Endodermal cell (in vitro differentiated cells): ENCODE results near the gene RNF114. TPM values are rescaled to one million over a fixed set of nuclear protein-coding genes. Genes with fewer than 3 reads are reported as not detected.

Experiments
- DNase-seq: peaks from one replicate; pipeline ENCODE4 v3.0.0-alpha.2; 2017
- H3K27ac ChIP-seq: 2 replicates; pipeline ENCODE4 v1.5.1; 2013; ENCODE audit warnings: mild to moderate bottlenecking, low read depth, low read length, moderate library complexity
- H3K27me3 ChIP-seq: 2 replicates; pipeline ENCODE4 v1.6.1; 2013; ENCODE audit warnings: mild to moderate bottlenecking, low read length, moderate library complexity; ENCODE audit not compliant: insufficient read depth, control insufficient read depth, poor library complexity, severe bottlenecking
- H3K36me3 ChIP-seq: 2 replicates; pipeline ENCODE4 v1.7.0; 2013; ENCODE audit warnings: mild to moderate bottlenecking, low read length, moderate library complexity; ENCODE audit not compliant: control insufficient read depth, insufficient read depth
- H3K4me1 ChIP-seq: one replicate; pipeline ENCODE4 v1.7.0; 2013; ENCODE audit warnings: low read length; ENCODE audit not compliant: control insufficient read depth, insufficient read depth
- H3K4me3 ChIP-seq: 2 replicates; pipeline ENCODE4 v1.5.1; 2013; ENCODE audit warnings: mild to moderate bottlenecking, low read length, moderate library complexity
- H3K9ac ChIP-seq: 2 replicates; pipeline ENCODE4 v1.6.1; 2013; ENCODE audit warnings: mild to moderate bottlenecking, low read length, moderate library complexity; ENCODE audit not compliant: poor library complexity, severe bottlenecking; ENCODE audit errors: extremely low read depth
- H3K9me3 ChIP-seq: 2 replicates; pipeline ENCODE4 v1.6.1; 2013; ENCODE audit warnings: mild to moderate bottlenecking, low read length, moderate library complexity; ENCODE audit not compliant: control insufficient read depth
- H3K27ac Mint-ChIP-seq: 2 replicates; pipeline ENCODE4 v1.8.0; 2020; ENCODE audit warnings: mixed read lengths
- H3K27me3 Mint-ChIP-seq: 2 replicates; pipeline ENCODE4 v1.8.0; 2021; ENCODE audit warnings: mild to moderate bottlenecking, mixed read lengths; ENCODE audit not compliant: insufficient read depth
- H3K36me3 Mint-ChIP-seq: 2 replicates; pipeline ENCODE4 v1.8.0; 2020; ENCODE audit warnings: low read depth, mixed read lengths
- H3K4me1 Mint-ChIP-seq: 2 replicates; pipeline ENCODE4 v1.8.0; 2020; ENCODE audit warnings: mixed read lengths
- H3K4me3 Mint-ChIP-seq: 2 replicates; pipeline ENCODE4 v1.8.0; 2020; ENCODE audit warnings: mild to moderate bottlenecking, moderate library complexity, mixed read lengths
- H3K9me3 Mint-ChIP-seq: 2 replicates; pipeline ENCODE4 v1.8.0; 2020; ENCODE audit warnings: mild to moderate bottlenecking, mixed read lengths
- CTCF ChIP-seq: fragments of 200-600 bp; sonication (generic); conservative IDR thresholded peaks from 2 replicates; pipeline ENCODE4 v1.5.0; 2021; ENCODE audit warnings: antibody characterized with exemption, mild to moderate bottlenecking
- WGBS, 2 experiments: methylation state at CpG; one replicate each; pipeline versions ENCODE4 v1.1.5 to v1.1.7; 2013; ENCODE audit warnings: missing lambda C conversion rate in 2 of 2, mixed read lengths in 1 of 2; ENCODE audit not compliant: insufficient coverage in 1 of 2, insufficient read length in 1 of 2; 5-methylcytosine and 5-hydroxymethylcytosine counted together
- total RNA-seq, 2 donors: library from RNA; stranded (reverse); fragmentation: NEBNext Ultra II Directional in 1 of 2; extraction: Animal tissue kit (Norgen Biotek cat#: 25700) in 1 of 2; gene quantifications; 2 replicates in 1 of 2; 3 replicates in 1 of 2; pipeline ENCODE4 v1.2.1, GENCODE V29; 2021

RNF114 gene
- total RNA-seq, 2 donors from 2014 or later = 48.8 to 52.5 TPM

DNA sequence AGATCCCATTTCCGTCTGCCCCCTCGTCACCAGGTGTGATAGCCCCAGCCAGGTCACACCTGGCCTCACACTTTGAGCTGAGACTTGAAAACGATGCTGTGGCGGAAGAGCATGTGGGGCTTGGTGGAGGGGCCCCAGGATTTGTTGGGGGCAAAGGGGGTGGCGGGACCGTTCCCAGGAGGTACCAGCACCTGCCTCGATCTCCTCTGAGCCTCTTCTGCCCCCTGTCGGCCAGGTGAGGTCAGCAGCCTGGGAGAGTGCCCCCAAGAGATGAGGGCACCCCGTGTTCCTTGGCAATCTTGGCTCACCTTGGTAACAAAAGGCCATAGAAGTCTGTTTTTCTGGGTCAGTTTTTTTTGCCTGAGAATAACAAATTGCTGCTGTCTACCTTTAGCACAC lies 46.3 kb upstream of the RNF114 start:
- no peak overlapping the region for H3K27ac ChIP-seq
- no peaks in the 10 kb centered on the region for H3K9me3 Mint-ChIP-seq
- TF ChIP-seq CTCF = peak; percentile 68
- peak; percentile 68 for DNase-seq
- no peak overlapping the region for H3K4me3 ChIP-seq
- WGBS, 2 experiments = 86 to 90% methylated on average over 6 to 9 of the region's 9 CpGs
- peaks cover 9% of the 10 kb centered on the region for H3K36me3 Mint-ChIP-seq
- H3K4me1 ChIP-seq = peaks cover 23% of the 10 kb centered on the region
- no peaks in the 10 kb centered on the region for H3K27me3 ChIP-seq
- H3K9ac ChIP-seq = no peak overlapping the region
- H3K27ac Mint-ChIP-seq = no peak overlapping the region
- no peak overlapping the region for H3K4me3 Mint-ChIP-seq
- peaks cover 1% of the 10 kb centered on the region for H3K27me3 Mint-ChIP-seq
- no peaks in the 10 kb centered on the region for H3K9me3 ChIP-seq
- H3K36me3 ChIP-seq = peaks cover 3% of the 10 kb centered on the region
- peaks cover 32% of the 10 kb centered on the region for H3K4me1 Mint-ChIP-seq

DNA sequence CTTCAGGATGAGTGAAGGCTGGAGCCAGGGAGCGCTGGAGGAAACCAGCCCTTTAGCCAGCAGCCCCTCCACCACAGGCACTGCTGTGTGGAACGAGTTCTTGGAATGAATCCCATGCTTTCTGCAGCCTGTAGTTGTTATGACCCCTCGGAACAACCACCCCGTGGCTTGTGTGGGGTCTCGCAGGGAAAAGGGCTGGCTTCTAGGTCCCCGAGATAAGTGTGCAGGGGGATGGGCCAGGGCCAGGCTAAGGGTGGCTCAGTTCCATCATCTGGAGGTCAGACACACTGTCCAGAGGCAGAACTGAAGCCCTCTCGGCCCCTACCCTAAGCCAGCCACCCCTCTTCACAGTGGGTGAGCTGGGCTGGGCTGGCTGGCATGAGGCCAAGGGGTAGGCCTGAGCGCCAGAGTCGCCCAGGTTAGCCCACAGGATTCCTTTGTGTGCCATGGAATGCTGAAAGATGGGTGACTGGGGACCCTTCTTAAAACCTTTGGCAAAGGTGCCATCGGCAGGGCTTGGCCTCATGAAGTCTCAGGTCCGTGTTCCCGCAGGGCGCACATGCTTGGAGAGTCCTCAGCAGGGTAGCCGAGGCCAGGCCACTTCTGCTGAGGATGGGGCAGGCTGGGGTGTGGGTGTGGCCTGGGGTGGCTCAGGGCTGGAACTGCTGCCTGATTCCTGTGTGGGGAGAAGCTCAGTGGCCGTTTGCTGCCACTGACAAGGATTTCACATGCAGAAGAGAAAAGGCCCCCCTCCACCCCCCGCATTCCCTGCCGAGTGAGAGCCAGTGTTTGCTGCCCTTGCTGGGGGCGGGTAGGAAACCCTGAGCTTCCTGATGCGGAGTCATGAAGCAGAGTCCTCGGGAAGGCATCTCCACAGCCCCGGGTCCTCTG lies 45.5 kb upstream of the RNF114 start:
- H3K9me3 Mint-ChIP-seq = no peaks in the 10 kb centered on the region
- Histone ChIP-seq H3K27me3 (no peaks in the 10 kb centered on the region), H3K27ac (peak overlapping the region; percentile 86), H3K4me3 (no peak overlapping the region), H3K9ac (no peak overlapping the region), H3K4me1 (peaks cover 23% of the 10 kb centered on the region), H3K9me3 (no peaks in the 10 kb centered on the region), H3K36me3 (peaks cover 3% of the 10 kb centered on the region)
- no peak for TF ChIP-seq CTCF
- WGBS, 2 experiments = 70 to 90% methylated on average over 6 to 21 of the region's 21 CpGs
- peaks cover 9% of the 10 kb centered on the region for H3K36me3 Mint-ChIP-seq
- no peak overlapping the region for H3K4me3 Mint-ChIP-seq
- peaks cover 32% of the 10 kb centered on the region for H3K4me1 Mint-ChIP-seq
- peak; percentile 83 for DNase-seq
- no peak overlapping the region for H3K27ac Mint-ChIP-seq
- peaks cover 1% of the 10 kb centered on the region for H3K27me3 Mint-ChIP-seq

GRCh38 chr20:49891476-49892110 lies 44.6 kb upstream of the RNF114 start:
- Histone ChIP-seq H3K36me3 (peaks cover 3% of the 10 kb centered on the region), H3K4me3 (no peak overlapping the region), H3K27me3 (no peaks in the 10 kb centered on the region), H3K4me1 (peaks cover 23% of the 10 kb centered on the region), H3K27ac (peak overlapping the region; percentile 86), H3K9ac (no peak overlapping the region), H3K9me3 (no peaks in the 10 kb centered on the region)
- 81% methylated on average over 7 to 13 of the region's 13 CpGs for WGBS, 2 experiments
- H3K27me3 Mint-ChIP-seq = peaks cover 1% of the 10 kb centered on the region
- peaks cover 9% of the 10 kb centered on the region for H3K36me3 Mint-ChIP-seq
- no peaks in the 10 kb centered on the region for H3K9me3 Mint-ChIP-seq
- no peak overlapping the region for H3K27ac Mint-ChIP-seq
- H3K4me3 Mint-ChIP-seq = no peak overlapping the region
- H3K4me1 Mint-ChIP-seq = peaks cover 33% of the 10 kb centered on the region
- TF ChIP-seq CTCF = no peak
- DNase-seq = peak; percentile 61
